ELR (cell line): ENCODE results near the gene FOXC1.

ENCODE experiments used
- DNase-seq: peaks from one replicate; pipeline ENCODE4 v3.0.0-alpha.2; 2015; ENCODE audit warnings: low read depth

FOXC1 gene

DNA sequence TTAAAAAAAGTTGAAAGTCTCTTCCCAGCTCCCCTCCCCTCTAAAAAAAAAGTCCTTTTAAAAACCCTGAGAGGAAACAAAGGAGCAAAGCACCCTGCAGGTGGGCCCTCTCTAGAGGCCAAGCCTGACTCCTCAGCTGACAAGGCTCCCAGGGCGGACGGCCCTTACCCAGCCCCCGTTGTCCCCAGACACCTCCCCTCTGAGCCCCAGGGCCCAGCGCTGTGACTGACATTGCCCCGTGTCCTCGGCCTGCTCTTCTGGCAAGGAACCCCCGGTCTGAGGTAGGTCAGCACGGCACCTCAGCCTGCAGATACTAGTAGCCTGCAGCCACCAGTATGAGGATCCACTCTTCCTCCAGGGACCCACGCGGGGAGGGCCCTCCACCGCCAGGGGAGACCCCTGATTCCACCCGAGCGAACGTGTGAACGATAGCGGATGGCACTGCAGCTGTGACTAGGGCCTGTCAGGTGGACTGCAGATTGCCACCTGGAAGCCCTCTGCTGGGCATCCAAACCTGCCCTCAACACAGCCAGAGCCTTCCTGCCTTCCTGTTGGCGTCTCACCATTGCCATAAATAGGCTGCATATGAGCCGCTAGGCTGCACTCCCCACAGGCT is 34.2 kb downstream of the FOXC1 start:
- no peak for DNase-seq

DNA sequence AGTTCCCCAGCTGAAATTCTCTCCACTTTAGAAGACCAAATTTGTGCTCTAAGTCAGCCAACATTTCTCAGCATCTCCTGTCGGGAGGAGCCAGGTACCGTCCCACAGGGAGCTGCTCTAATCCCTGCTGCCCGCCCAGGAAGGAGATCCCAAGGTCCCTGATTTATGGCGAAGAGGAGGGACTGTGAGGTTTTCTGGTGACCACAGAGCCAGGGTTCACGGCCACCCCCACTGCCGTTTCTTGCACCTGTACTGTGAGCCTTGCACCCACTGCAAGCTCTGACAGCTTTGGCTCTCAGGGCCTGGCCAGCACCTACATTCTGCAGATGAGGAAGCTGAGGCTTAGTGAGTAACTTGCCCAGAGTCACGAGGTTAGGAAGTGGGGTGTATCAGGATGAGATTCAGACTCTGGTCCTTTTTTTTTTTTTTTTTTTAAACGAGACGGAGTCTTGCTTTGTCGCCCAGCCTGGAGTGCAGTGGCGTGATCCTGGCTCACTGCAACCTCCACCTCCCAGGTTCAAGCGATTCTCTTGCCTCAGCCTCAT is 34.9 kb downstream of the FOXC1 start:
- DNase-seq: no peak

DNA sequence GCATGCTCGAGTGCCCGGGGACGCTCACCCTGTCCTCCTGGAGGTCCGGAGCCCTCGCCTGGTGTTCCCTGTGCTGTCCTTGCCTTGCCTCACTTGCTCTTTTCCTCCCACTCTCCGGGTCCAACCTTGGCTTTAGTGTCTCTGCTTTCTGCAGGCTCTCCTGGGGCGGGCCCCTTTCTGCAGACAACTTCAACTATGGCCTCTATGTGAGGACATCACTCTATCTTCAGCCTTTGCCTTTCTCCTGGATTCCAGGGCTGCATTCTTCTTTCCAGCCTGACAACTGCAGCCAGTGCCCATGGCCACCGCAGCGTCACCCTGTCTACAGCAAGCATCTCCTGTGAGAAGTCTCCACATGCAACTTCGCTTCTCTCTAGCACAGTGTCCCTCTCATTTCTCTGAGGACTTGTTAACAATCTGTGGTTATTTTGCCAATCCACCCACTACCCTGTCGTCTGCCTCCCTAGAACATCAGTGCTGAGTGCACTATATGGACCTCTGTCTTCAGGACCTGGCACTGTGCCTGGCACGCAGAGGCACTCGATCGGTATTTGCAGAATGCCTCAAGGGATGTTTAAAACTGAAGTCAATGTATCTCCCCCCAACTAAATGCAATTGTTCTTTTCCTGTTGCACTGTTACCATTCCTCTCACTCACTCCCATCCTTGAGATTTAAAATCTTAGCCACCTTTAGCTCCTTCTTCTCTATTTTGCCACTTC is 35.9 kb downstream of the FOXC1 start:
- no peak for DNase-seq

DNA sequence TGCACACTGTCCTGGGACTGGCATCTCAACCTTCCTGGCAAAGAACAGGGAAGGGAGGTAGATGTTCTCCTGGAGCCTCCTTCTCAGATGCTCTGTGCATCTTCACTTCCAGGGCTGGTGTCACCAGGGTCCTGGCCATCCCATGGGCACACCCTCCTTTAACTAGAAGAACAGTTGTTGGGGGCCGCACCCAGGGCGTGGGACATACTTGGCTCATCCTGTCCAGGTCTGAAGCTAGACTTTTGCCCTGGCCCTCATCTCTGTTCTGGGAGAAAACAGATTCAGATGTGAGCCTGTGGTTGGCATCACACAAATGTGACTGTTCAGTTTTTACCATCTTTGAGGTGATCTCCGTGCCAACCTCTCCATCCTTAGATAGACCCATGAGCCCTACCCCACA is 41.6 kb downstream of the FOXC1 start:
- no peak for DNase-seq

DNA sequence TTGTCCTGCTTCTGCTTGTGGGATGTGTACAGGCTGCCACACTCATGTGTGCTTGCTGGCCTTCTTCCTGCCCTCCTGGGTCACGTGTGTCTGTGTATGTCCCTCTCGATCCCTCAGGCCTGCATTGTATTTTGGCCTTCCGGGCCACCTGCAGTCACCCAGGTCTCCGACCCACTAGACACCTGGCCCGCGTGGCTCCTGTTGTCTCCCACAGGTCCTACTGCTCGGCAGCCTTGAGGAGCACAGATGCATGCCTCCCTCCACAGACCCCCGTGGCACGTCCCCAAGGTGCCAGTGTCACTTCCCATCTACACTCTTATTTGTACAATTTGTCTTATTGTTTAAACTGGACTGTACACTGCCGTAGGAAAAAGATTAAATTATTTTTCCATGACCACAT is 43.1 kb downstream of the FOXC1 start:
- no peak for DNase-seq

DNA sequence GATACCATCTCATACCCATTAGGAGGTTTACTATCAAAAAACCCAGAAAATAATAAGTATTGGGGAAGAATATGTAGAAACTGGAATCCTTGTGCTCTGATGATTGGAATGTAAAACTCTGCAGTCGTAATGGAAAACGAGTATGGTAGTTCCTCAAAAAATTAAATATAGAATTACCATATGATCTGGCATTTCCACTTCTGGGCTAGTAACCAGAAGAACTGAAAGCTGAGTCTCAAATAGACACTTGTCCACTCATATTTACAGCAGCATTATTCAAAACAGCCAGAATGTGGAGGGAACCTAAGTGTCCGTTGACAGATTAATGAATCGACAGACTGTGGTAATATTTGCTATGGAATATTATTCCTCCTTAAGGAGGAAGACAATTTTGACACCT is 44.3 kb downstream of the FOXC1 start:
- no peak for DNase-seq

DNA sequence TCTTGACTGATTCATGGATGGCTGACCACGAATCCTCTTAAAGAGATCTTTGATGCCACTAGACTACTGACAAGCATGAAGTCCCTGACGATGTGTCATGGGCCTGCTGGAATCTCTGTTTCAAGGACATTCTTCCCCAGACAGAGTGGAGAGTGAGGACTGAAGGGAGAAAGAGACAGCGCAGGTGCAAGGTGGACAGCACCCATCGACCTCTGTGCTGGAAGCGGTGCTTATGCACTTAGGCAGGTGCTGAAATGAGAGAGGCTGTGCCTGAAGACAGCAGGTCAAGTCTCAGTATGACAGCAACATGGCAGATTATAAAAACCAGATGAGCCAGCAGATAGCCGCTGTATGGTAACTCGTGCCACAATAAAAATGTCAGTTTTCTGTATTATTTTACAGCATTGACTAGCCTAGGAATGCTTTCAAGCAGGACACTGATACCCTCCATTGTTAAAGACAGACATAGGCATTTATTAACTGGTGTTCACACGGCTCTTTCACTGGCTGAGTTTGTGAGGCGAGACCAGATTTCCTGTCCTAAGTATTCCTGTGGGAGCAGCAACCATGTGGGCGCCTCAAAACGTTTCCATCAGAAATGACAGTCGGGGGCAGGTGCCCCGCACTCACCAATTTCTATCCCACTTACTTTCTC is 47.5 kb downstream of the FOXC1 start:
- DNase-seq: no peak

DNA sequence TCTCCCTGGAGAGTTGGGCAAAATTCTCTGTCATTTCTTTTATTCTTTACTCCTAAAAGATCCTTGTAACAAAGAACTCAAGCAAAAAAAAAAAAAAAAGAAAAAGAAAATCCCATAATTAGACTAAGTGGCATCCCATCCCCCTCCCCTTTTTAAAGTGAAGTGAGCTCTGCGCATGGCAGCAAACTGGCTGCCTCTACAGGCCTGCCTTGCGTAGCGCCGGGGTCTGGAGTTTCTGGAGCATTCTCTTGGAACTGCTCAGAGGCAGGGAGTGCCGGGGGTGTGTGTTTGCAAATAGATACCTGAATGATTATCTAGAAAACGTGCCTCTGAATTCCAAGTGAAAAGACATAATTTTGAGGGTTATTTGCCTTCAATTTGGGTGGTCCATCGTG is 48.1 kb downstream of the FOXC1 start:
- no peak for DNase-seq

DNA sequence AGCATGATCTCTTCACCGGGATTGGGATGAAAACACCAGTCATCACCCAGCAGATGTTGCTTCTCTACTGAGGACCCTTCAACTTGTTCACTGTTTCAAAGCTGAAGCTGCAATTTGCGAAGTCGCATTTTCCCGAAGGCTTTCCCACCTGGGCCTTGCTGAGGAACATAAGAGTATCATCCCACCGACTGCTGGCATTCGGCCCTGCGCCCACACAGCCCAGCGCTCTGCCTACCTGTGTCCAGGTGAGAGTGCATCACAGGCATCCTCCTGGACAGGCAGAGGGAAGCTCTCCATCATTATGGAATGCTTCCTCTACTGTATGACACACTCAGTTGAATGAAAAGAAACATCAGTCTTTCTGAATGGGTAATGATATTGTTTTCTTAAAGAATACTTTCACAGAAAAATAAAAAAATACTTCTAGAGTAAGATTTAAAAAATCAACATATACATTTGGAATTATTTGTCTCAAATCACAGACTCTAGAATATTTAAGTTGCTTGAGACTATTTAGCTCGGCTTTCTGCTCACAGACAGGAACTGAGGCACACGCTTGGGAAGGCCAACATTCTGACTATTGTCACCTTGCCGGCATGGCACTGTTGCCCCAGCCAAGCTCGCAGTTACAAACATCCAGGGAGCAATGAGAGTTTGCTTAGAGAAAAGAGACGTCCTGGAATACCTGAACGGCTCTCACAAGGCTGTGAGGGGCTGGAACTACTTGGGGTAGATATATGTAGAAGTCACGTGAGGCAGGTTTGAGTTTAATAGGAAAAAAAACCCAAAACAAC is 48.7 kb downstream of the FOXC1 start:
- no peak for DNase-seq

DNA sequence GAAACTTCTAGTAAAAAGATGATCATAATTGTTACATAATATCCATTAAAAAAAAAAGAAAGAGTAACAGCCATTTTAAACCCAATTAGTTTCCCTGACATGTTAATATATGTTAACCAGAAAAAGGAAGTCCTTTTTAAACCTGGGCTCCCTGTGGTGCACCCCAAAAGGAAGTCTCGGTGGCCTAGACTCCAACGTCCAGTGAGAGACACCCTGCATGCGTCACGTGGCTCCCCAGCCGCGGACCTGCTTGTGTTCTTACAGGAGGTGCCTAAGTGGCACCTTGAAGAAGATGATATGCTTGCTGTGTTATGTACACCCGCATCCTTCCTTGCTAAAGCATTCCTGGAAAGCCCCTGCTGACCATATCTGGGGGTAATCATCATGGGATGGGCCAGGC is 50.1 kb downstream of the FOXC1 start:
- no peak for DNase-seq

DNA sequence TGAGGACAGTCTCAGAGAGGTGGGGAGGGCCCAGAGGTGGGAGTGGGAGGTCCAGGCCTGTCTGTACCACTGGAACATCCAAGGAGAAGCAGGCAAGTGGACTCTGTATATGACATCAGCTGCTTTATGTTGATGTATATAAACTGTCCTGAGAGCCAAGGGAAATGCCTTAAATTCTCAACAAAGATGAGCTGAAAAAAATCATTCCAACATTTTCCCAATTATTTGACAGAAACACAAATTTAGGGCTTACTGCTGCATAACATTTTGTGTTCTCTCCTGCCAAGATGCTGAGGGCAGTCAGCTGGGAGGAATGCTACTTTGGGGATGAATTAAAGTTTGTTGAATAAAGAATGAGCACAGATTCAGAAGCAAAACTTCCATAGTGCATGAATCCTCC is 52.8 kb downstream of the FOXC1 start:
- no peak for DNase-seq
